Loucy (cell line): Measurements from ENCODE around the gene GPR78.
"Not testable (repeated sequence)": the region's sequence is repeated elsewhere in the genome, so short reads cannot be mapped to it uniquely, and the experiment has no call there.

Experiments
- H2AFZ ChIP-seq: fragments of 200-600 bp; sonication (generic); 2 replicates; pipeline ENCODE4 v1.6.0; 2016; ENCODE audit warnings: antibody characterized with exemption, mild to moderate bottlenecking, low read length, moderate library complexity
- H3F3A ChIP-seq: fragments of 200-600 bp; 2 replicates; pipeline ENCODE4 v1.6.0; 2016; ENCODE audit warnings: antibody characterized with exemption, low read depth, mild to moderate bottlenecking
- H3K27me3 ChIP-seq: fragments of 200-600 bp; sonication (generic); 2 replicates; pipeline ENCODE4 v1.6.1; 2014; ENCODE audit warnings: low read length, mild to moderate bottlenecking; ENCODE audit not compliant: insufficient read depth, poor library complexity, severe bottlenecking
- H3K36me3 ChIP-seq: fragments of 200-600 bp; sonication (generic); 2 replicates; pipeline ENCODE4 v1.6.1; 2016; ENCODE audit warnings: low read length; ENCODE audit not compliant: insufficient read depth
- H3K4me1 ChIP-seq: fragments of 200-600 bp; sonication (generic); 2 replicates; pipeline ENCODE4 v1.5.1; 2014; ENCODE audit warnings: low read length, mild to moderate bottlenecking; ENCODE audit not compliant: insufficient read depth, poor library complexity, severe bottlenecking
- H3K4me2 ChIP-seq: fragments of 200-600 bp; sonication (generic); 2 replicates; pipeline ENCODE4 v1.6.0; 2014; ENCODE audit warnings: antibody characterized with exemption, low read length, low read depth, mild to moderate bottlenecking; ENCODE audit not compliant: poor library complexity, severe bottlenecking
- H3K4me3 ChIP-seq: fragments of 200-600 bp; sonication (generic); 2 replicates; pipeline ENCODE4 v1.5.1; 2014; ENCODE audit warnings: low read length, mild to moderate bottlenecking, mixed read lengths; ENCODE audit not compliant: poor library complexity, severe bottlenecking
- H3K79me2 ChIP-seq: fragments of 200-600 bp; sonication (generic); 2 replicates; pipeline ENCODE4 v1.6.1; 2014; ENCODE audit warnings: low read length; ENCODE audit not compliant: insufficient read depth
- H3K9ac ChIP-seq: fragments of 200-600 bp; sonication (generic); 2 replicates; pipeline ENCODE4 v1.6.0; 2014; ENCODE audit warnings: mild to moderate bottlenecking, low read depth, low read length, moderate library complexity; ENCODE audit not compliant: poor library complexity, severe bottlenecking
- H3K9me2 ChIP-seq: fragments of 200-600 bp; sonication (generic); replicated peaks from 2 replicates; pipeline ENCODE4 v1.6.1; 2016; ENCODE audit warnings: low read depth, low read length, mixed read lengths
- H3K9me3 ChIP-seq: fragments of 200-600 bp; sonication (generic); 2 replicates; pipeline ENCODE4 v1.6.1; 2014; ENCODE audit warnings: mild to moderate bottlenecking, antibody characterized with exemption, low read length, low read depth; ENCODE audit not compliant: insufficient read depth
- H4K20me1 ChIP-seq: fragments of 200-600 bp; sonication (generic); 2 replicates; pipeline ENCODE4 v1.6.0; 2014; ENCODE audit warnings: antibody characterized with exemption, low read length, mild to moderate bottlenecking; ENCODE audit not compliant: insufficient read depth, poor library complexity, severe bottlenecking
- CTCF ChIP-seq: fragments of 200-600 bp; sonication (generic); conservative IDR thresholded peaks from 2 replicates; pipeline ENCODE4 v1.5.1; 2014; ENCODE audit warnings: mild to moderate bottlenecking, antibody characterized with exemption, low read length
- EZH2phosphoT487 ChIP-seq: fragments of 200-600 bp; IDR thresholded peaks from 2 replicates; pipeline ENCODE4 v1.6.1; 2018; ENCODE audit warnings: antibody characterized with exemption, mild to moderate bottlenecking, moderate library complexity, borderline replicate concordance

The GPR78 gene

GRCh38 chr4:8574796-8575370 is 5.3 kb upstream of the GPR78 start:
- no peaks in the 10 kb centered on the region for H3K36me3 ChIP-seq
- no peak overlapping the region for H3K4me2 ChIP-seq
- H3K9me2 ChIP-seq, result no peaks in the 10 kb centered on the region
- H3K9me3 ChIP-seq, result no peaks in the 10 kb centered on the region
- no peak overlapping the region for H3K9ac ChIP-seq
- TF ChIP-seq CTCF (no peak), EZH2phosphoT487 (no peak)
- no peaks in the 10 kb centered on the region for H3K4me1 ChIP-seq
- H2AFZ ChIP-seq, result no peak overlapping the region
- H3K4me3 ChIP-seq, result no peak overlapping the region
- H3K27me3 ChIP-seq, result no peaks in the 10 kb centered on the region
- H3F3A ChIP-seq, result no peaks in the 10 kb centered on the region
- no peaks in the 10 kb centered on the region for H3K79me2 ChIP-seq
- H4K20me1 ChIP-seq, result no peaks in the 10 kb centered on the region

- Histone ChIP-seq H3K79me2 (no peaks in the 10 kb centered on the region), H3K27me3 (no peaks in the 10 kb centered on the region), H3F3A (no peaks in the 10 kb centered on the region), H3K4me3 (no peak overlapping the region), H3K4me2 (no peak overlapping the region), H4K20me1 (no peaks in the 10 kb centered on the region), H3K9me3 (no peaks in the 10 kb centered on the region), H2AFZ (no peak overlapping the region), H3K36me3 (no peaks in the 10 kb centered on the region), H3K9ac (no peak overlapping the region), H3K4me1 (no peaks in the 10 kb centered on the region), H3K9me2 (no peaks in the 10 kb centered on the region)
- TF ChIP-seq EZH2phosphoT487, result no peak
- no peak for TF ChIP-seq CTCF
Observed at GRCh38 chr4:8575457-8575856, 4.7 kb upstream of the GPR78 start.

GRCh38 chr4:8576591-8576990 is 3.6 kb upstream of the GPR78 start:
- not testable (repeated sequence) for H3K9me3 ChIP-seq, H3K4me2 ChIP-seq, H2AFZ ChIP-seq, H4K20me1 ChIP-seq, H3K27me3 ChIP-seq, H3K36me3 ChIP-seq, H3K9me2 ChIP-seq, H3K4me3 ChIP-seq, H3K79me2 ChIP-seq, H3F3A ChIP-seq, H3K4me1 ChIP-seq, H3K9ac ChIP-seq

GRCh38 chr4:8577046-8577445 is 3.1 kb upstream of the GPR78 start:
- no peaks in the 10 kb centered on the region for H3F3A ChIP-seq
- no peaks in the 10 kb centered on the region for H3K4me1 ChIP-seq
- H3K4me3 ChIP-seq, result no peak overlapping the region
- H2AFZ ChIP-seq, result no peak overlapping the region
- H3K4me2 ChIP-seq, result no peak overlapping the region
- H3K36me3 ChIP-seq, result no peaks in the 10 kb centered on the region
- no peak overlapping the region for H3K9ac ChIP-seq
- no peaks in the 10 kb centered on the region for H3K27me3 ChIP-seq
- no peaks in the 10 kb centered on the region for H4K20me1 ChIP-seq
- H3K9me3 ChIP-seq, result no peaks in the 10 kb centered on the region
- H3K9me2 ChIP-seq, result no peaks in the 10 kb centered on the region
- H3K79me2 ChIP-seq, result no peaks in the 10 kb centered on the region
- TF ChIP-seq CTCF (no peak), EZH2phosphoT487 (no peak)
